ENCODE measurements around the gene SMIM26. TPM values are rescaled to one million over a fixed set of nuclear protein-coding genes. Genes with fewer than 3 reads are reported as not detected.
"Not testable (repeated sequence)": the region's sequence is repeated elsewhere in the genome, so short reads cannot be mapped to it uniquely, and the experiment has no call there.

The SMIM26 gene
- total RNA-seq: 100 to 1,000 TPM in 4 of 5 donors, 10 to 100 TPM in 1; 29.2 to 139 (median 114) TPM
- polyA plus RNA-seq: 100 to 1,000 TPM; 176 to 187 (median 178) TPM
- long read RNA-seq, donor 1, transcript SMIM26-202 (2 exons, 575 nt): major isoform, 20 of 31 reads
- long read RNA-seq, donor 1, transcript SMIM26-201 (2 exons, 505 nt): minor isoform, 11 of 31 reads
- long read RNA-seq, donor 1, partial matches to known transcripts: 0 of 31 reads
- long read RNA-seq, donor 1, other reads (novel, unspliced or antisense): 0 of 31 reads
- long read RNA-seq, donor 2, transcript SMIM26-201 (2 exons, 505 nt): minor isoform, 11 of 29 reads
- long read RNA-seq, donor 2, transcript SMIM26-202 (2 exons, 575 nt): major isoform, 18 of 29 reads
- long read RNA-seq, donor 2, partial matches to known transcripts: 0 of 29 reads
- long read RNA-seq, donor 2, other reads (novel, unspliced or antisense): 0 of 29 reads
- long read RNA-seq, donor 3, transcript SMIM26-202 (2 exons, 575 nt): major isoform, 26 of 33 reads
- long read RNA-seq, donor 3, transcript SMIM26-201 (2 exons, 505 nt): minor isoform, 6 of 33 reads
- long read RNA-seq, donor 3, partial matches to known transcripts: 0 of 33 reads
- long read RNA-seq, donor 3, other reads (novel, unspliced or antisense): 0 of 33 reads
- long read RNA-seq, donor 4, partial matches to known transcripts: 0 of 5 reads
- long read RNA-seq, donor 4, other reads (novel, unspliced or antisense): 0 of 5 reads
- long read RNA-seq, donor 5, transcript SMIM26-202 (2 exons, 575 nt): major isoform, 46 of 68 reads
- long read RNA-seq, donor 5, transcript SMIM26-201 (2 exons, 505 nt): minor isoform, 21 of 68 reads
- long read RNA-seq, donor 5, partial matches to known transcripts: 0 of 68 reads
- long read RNA-seq, donor 5, other reads (novel, unspliced or antisense): 0 of 68 reads
- long read RNA-seq, donor 6, transcript SMIM26-202 (2 exons, 575 nt): major isoform, 76 of 112 reads
- long read RNA-seq, donor 6, transcript SMIM26-201 (2 exons, 505 nt): minor isoform, 29 of 112 reads
- long read RNA-seq, donor 6, partial matches to known transcripts: 6 of 112 reads
- long read RNA-seq, donor 6, other reads (novel, unspliced or antisense): 0 of 112 reads
- long read RNA-seq, donor 7, transcript SMIM26-202 (2 exons, 575 nt): major isoform, 60 of 87 reads
- long read RNA-seq, donor 7, transcript SMIM26-201 (2 exons, 505 nt): minor isoform, 22 of 87 reads
- long read RNA-seq, donor 7, partial matches to known transcripts: 5 of 87 reads
- long read RNA-seq, donor 7, other reads (novel, unspliced or antisense): 0 of 87 reads
- long read RNA-seq, donor 8, transcript SMIM26-202 (2 exons, 575 nt): major isoform, 35 of 53 reads
- long read RNA-seq, donor 8, transcript SMIM26-201 (2 exons, 505 nt): minor isoform, 18 of 53 reads
- long read RNA-seq, donor 8, partial matches to known transcripts: 0 of 53 reads
- long read RNA-seq, donor 8, other reads (novel, unspliced or antisense): 0 of 53 reads
- long read RNA-seq, donor 9, transcript SMIM26-202 (2 exons, 575 nt): major isoform, 42 of 60 reads
- long read RNA-seq, donor 9, transcript SMIM26-201 (2 exons, 505 nt): minor isoform, 18 of 60 reads
- long read RNA-seq, donor 9, partial matches to known transcripts: 0 of 60 reads
- long read RNA-seq, donor 9, other reads (novel, unspliced or antisense): 0 of 60 reads
- long read RNA-seq, donor 10, transcript SMIM26-201 (2 exons, 505 nt): minor isoform, 9 of 30 reads
- long read RNA-seq, donor 10, transcript SMIM26-202 (2 exons, 575 nt): major isoform, 20 of 30 reads
- long read RNA-seq, donor 10, partial matches to known transcripts: 0 of 30 reads
- long read RNA-seq, donor 10, other reads (novel, unspliced or antisense): 0 of 30 reads

GRCh38 chr20:18566892-18567738 lies at the start of gene SMIM26:
Gene SMIM26 (plus strand): TSS chr20:18567432. CDS start chr20:18567479, 47 bp downstream.
- peak; percentile 94 to 98 for DNase-seq
- H3K4me1 ChIP-seq: peaks cover 0 to 26% (median 18%) of the 10 kb centered on the region in 4 donors
- H3K36me3 ChIP-seq: peaks cover 13 to 42% (median 40%) of the 10 kb centered on the region in 4 donors
- TF ChIP-seq CTCF (IDR thresholded peaks at IDR 0.05) (no peak), POLR2AphosphoS5 (IDR thresholded peaks at IDR 0.05) (peak; percentile 68 to 94 (median 81))
- H3K27ac ChIP-seq: peak within 1 kb of the TSS; percentile 85 to 91 (median 89)
- peak within 1 kb of the TSS; percentile 51 to 86 (median 65) for H3K4me3 ChIP-seq
- intact Hi-C loops (cut with DNase I; ENCODE audit: low total_unique reads): no loop called here
- no peaks in the 10 kb centered on the region for H3K27me3 ChIP-seq
- 0 to 1% (median 0%) methylated on average over 50 to 51 of the region's 51 CpGs for WGBS, 5 donors
- H3K9me3 ChIP-seq: no peaks in the 10 kb centered on the region

- H3K27ac ChIP-seq; H3K27me3 ChIP-seq; H3K4me3 ChIP-seq; intact Hi-C loops (cut with DNase I; ENCODE audit: low total_unique reads); H3K9me3 ChIP-seq; DNase-seq; H3K4me1 ChIP-seq: not testable (repeated sequence)
- 91 to 94% (median 93%) methylated on average over 9 of the region's 9 CpGs for WGBS, 5 donors
- H3K36me3 ChIP-seq: peaks cover 32 to 80% (median 60%) of the 10 kb centered on the region in 4 donors
Observed at GRCh38 chr20:18522066-18522465, 45.2 kb upstream of the SMIM26 start.

GRCh38 chr20:18523066-18523465 lies 44.2 kb upstream of the SMIM26 start:
- Histone ChIP-seq H3K4me1 (no peaks in the 10 kb centered on the region), H3K9me3 (no peaks in the 10 kb centered on the region), H3K27me3 (no peaks in the 10 kb centered on the region), H3K36me3 (peaks cover 37 to 80% (median 64%) of the 10 kb centered on the region in 4 donors), H3K27ac (no peak overlapping the region), H3K4me3 (no peak overlapping the region)
- TF ChIP-seq POLR2AphosphoS5 (IDR thresholded peaks at IDR 0.05) (no peak), CTCF (IDR thresholded peaks at IDR 0.05) (no peak), EP300 (IDR thresholded peaks at IDR 0.05) (no peak), POLR2A (IDR thresholded peaks at IDR 0.05) (no peak)
- intact Hi-C loops (cut with DNase I; ENCODE audit: low total_unique reads): no loop called here
- no peak for DNase-seq
- 78 to 95% (median 83%) methylated on average over 2 of the region's 2 CpGs for WGBS, 5 donors
